Lower lobe of right lung (tissue), 2 donors: ENCODE results near the gene MRPL4. TPM values are rescaled to one million over a fixed set of nuclear protein-coding genes. Genes with fewer than 3 reads are reported as not detected.

Source experiments
- ATAC-seq, 2 donors: fragments of 200-7000 bp; cut with Tn5 transposase; one replicate each; pipeline ENCODE4 v1.9.1; 2020 to 2022; ENCODE audit warnings: mild to moderate bottlenecking in 2 of 2, moderate library complexity in 2 of 2
- DNase-seq: peaks from one replicate; pipeline ENCODE4 v3.0.0-alpha.2; 2020
- H3K27ac ChIP-seq: fragments of 200-600 bp; one replicate; pipeline ENCODE4 v1.8.0; 2022
- H3K27me3 ChIP-seq: fragments of 200-600 bp; one replicate; pipeline ENCODE4 v1.8.0; 2022; ENCODE audit warnings: low read depth
- H3K36me3 ChIP-seq: fragments of 200-600 bp; one replicate; pipeline ENCODE4 v1.8.0; 2022; ENCODE audit warnings: mild to moderate bottlenecking
- H3K4me1 ChIP-seq: fragments of 200-600 bp; one replicate; pipeline ENCODE4 v1.8.0; 2022
- H3K4me3 ChIP-seq: fragments of 200-600 bp; one replicate; pipeline ENCODE4 v1.8.0; 2022; ENCODE audit warnings: mild to moderate bottlenecking
- H3K9me3 ChIP-seq: fragments of 200-600 bp; one replicate; pipeline ENCODE4 v1.8.0; 2022
- intact Hi-C: fragments of 100-400 bp; cut with DNase I; formaldehyde crosslinking; loops from one replicate; pipeline ENCODE4 v1.11.0; 2022
- total RNA-seq: library from RNA; stranded (reverse); fragmentation: NEBNext Ultra II Directional; extraction: Animal tissue kit (Norgen Biotek cat#: 25700); gene quantifications from one replicate; pipeline ENCODE4 v1.2.1, GENCODE V29; 2021
- TF ChIP-seq, protein P1 (sequence below): fragments of 200-600 bp; IDR thresholded peaks from one replicate; pipeline ENCODE4 v1.8.0; 2022; ENCODE audit warnings: antibody characterized with exemption, mild to moderate bottlenecking
- donor health status: DM: no; HTN: yes; CAD: no; lungs with severe emphysema.

Gene MRPL4
- total RNA-seq, 1 donor from 2014 or later, result 40.3 TPM

DNA sequence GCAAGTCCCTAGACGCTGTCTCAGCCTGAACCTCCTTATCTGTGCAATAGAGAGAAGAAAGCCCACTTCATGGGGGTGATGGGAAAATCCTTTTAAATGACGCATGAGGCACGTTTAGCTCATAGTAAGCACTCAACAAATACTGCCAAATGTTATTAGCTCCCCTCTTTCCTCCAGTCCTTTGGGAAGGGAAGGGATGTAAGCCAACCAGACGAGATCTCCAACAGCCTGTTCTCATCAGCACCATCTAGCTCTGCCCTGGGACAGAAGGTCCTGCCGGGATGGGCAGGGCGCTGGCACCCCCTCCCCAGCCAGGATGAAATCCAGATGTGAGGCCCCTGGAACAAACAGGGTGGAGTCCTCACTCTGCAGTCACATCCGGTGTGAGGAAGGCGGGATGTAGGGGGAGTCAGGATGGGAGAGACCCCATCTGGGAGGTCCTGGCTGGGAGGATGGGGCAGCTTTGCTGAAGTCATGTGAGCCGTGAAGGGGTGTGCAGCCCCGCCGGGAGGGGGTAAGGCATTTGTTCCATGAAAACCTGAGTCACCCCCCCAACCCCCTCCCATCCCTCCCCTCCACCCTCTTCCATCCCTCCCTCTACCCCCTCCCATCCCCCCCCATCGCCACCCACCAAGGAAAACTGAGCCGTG lies 25.5 kb upstream of the MRPL4 start:
- H3K4me3 ChIP-seq, result peak overlapping the region; percentile 20
- intact Hi-C loops, result no loop called here

DNA sequence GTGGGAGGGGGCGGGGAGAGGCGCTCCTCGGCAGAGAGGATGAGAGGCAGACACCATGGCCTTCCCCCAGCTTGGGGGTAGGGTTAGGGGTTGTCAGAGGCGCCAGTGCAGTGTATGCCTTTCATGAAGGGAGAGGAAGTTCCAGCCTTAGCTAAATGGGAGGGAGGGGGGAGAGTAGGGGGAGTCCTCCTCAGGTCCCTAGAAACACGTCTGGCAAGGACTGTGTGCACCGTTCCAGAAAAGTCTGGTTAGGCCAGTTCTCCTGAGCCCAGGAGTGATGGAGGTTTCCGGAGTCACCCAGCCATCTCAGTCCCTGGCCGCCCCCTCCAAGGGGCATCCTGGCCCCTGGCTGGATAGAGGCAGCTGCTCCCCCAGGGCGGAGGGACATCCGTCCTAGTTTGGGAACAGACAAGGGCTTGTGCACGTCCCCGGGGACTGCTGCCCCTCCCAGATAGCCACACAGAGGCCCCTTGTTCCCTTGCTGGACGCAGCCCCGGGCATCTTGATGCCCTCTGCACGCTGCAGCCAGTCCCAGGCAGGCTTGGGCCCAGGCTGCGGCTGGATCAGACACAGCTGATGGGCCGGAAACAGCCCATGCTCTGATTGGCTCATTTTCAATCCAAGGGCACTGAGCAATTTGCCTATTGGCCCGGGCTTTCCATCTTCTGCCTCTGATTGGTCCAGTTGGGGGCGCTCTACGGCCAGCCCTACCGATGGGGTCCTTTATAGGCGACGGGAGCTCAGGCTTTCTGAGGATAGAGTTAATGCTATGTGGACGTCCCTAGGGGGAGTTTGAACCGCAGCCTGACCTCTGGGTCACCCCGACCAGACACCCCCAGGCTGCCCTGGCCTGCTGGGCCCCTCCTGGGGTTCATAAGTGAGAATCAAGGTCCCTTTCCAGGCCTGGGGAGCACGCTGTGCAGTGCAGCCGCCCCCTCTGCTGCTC lies 24.7 kb upstream of the MRPL4 start:
- peak overlapping the region; percentile 20 for H3K4me3 ChIP-seq
- intact Hi-C loops, result no loop called here
- TF ChIP-seq, protein P1, sequence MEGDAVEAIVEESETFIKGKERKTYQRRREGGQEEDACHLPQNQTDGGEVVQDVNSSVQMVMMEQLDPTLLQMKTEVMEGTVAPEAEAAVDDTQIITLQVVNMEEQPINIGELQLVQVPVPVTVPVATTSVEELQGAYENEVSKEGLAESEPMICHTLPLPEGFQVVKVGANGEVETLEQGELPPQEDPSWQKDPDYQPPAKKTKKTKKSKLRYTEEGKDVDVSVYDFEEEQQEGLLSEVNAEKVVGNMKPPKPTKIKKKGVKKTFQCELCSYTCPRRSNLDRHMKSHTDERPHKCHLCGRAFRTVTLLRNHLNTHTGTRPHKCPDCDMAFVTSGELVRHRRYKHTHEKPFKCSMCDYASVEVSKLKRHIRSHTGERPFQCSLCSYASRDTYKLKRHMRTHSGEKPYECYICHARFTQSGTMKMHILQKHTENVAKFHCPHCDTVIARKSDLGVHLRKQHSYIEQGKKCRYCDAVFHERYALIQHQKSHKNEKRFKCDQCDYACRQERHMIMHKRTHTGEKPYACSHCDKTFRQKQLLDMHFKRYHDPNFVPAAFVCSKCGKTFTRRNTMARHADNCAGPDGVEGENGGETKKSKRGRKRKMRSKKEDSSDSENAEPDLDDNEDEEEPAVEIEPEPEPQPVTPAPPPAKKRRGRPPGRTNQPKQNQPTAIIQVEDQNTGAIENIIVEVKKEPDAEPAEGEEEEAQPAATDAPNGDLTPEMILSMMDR, result peak; percentile 13
- H3K27ac ChIP-seq, result peak overlapping the region; percentile 76
- H3K27me3 ChIP-seq, result no peaks in the 10 kb centered on the region
- no peaks in the 10 kb centered on the region for H3K9me3 ChIP-seq
- ATAC-seq (no peak), DNase-seq (no peak)
- peaks cover 14% of the 10 kb centered on the region for H3K36me3 ChIP-seq
- H3K4me1 ChIP-seq, result peaks cover 30% of the 10 kb centered on the region

More for the DNA sequence above, 25.5 kb upstream of the MRPL4 start:
- H3K9me3 ChIP-seq, result no peaks in the 10 kb centered on the region
- H3K36me3 ChIP-seq, result peaks cover 14% of the 10 kb centered on the region
- no peaks in the 10 kb centered on the region for H3K27me3 ChIP-seq
- ATAC-seq (peak; percentile 11 to 56), DNase-seq (peak; percentile 62)
- TF ChIP-seq, protein P1, result no peak
- H3K27ac ChIP-seq, result peak overlapping the region; percentile 77
- H3K4me1 ChIP-seq, result peaks cover 30% of the 10 kb centered on the region

DNA sequence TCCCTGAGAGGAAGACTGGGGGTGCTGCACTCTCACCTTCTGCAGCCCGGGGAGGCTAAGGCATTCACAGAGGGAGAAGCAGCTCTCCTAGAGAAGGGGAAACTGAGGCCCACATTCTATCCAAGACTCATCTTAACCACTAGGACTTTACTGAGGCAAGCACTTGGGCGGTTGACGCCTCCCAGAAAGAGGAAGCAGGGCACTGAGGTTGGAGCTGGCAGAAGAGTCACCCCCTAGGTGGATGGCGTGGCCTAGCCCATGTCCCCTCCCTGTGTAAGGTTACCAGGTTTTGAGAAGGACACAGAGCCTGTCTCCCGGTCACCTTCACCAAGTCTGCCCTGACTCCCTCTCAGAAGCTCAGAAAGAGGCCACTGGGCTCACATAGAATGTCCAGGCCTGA lies 23.6 kb upstream of the MRPL4 start:
- no peaks in the 10 kb centered on the region for H3K9me3 ChIP-seq
- H3K4me1 ChIP-seq, result peaks cover 30% of the 10 kb centered on the region
- ATAC-seq (no peak), DNase-seq (no peak)
- peak overlapping the region; percentile 18 for H3K27ac ChIP-seq
- peaks cover 13% of the 10 kb centered on the region for H3K36me3 ChIP-seq
- intact Hi-C loops, result no loop called here
- no peak overlapping the region for H3K4me3 ChIP-seq
- TF ChIP-seq, protein P1, result no peak
- H3K27me3 ChIP-seq, result no peaks in the 10 kb centered on the region

DNA sequence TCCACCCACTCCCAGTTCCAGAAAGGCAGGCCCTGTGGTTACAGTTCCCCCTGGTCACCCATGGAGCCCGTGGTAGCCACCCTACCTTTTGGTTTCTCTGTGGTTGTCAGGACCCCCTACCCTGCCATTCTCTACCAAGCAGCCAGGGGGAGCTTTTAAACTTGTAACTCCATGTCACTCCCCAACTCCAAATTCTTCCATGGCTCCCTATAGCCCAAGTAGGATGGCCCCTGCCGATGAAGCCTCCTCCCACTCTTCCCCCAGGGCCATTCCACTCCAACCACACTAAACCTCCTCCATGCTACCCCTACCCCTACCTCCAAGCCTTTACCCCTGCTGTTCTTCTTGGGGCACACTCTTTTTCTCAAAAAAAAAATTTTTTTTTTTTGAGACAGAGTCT lies 23.1 kb upstream of the MRPL4 start:
- H3K4me1 ChIP-seq, result peaks cover 30% of the 10 kb centered on the region
- H3K4me3 ChIP-seq, result peak overlapping the region; percentile 97
- DNase-seq, result no peak
- TF ChIP-seq, protein P1, result peak; percentile 59
- intact Hi-C loops, result no loop called here
- no peaks in the 10 kb centered on the region for H3K9me3 ChIP-seq
- no peak for ATAC-seq
- H3K27me3 ChIP-seq, result no peaks in the 10 kb centered on the region
- H3K36me3 ChIP-seq, result peaks cover 7% of the 10 kb centered on the region
- H3K27ac ChIP-seq, result peak overlapping the region; percentile 18

DNA sequence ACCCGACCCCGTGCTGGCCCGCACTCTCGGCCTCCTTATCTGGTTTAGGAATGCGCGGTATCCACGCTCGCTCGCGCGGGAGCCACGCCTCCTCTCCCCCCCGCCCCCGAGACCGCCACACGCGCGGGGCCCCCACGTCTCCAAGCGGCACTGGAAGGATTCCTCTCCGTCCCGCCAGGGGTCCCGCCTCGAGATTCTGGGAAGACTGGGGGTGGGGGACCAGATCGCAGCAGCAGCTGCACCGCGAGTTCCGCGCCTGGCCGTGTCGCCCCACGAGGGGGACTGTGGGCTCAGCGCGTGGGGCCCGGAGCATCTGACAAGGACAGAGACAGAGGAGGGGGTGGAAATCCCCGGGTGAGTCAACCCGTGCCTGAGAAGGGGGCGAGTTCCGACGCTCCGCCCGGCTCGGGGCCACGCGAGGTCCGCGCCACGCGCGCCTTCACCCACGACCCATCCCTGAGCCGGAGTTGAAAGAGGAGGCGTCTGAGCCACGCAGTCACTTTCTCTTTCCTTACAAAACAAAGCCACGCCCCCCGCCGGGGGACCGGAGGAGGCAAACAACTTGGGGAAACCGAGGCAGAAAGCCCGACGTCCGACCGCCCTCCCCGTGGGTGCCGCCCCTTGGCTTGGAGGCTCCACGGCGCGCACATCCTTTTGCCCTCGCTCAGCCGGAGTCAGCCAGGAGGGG lies 21.7 kb upstream of the MRPL4 start:
- H3K27me3 ChIP-seq, result no peaks in the 10 kb centered on the region
- DNase-seq (peak; percentile 61), ATAC-seq (peak; percentile 39 to 44)
- TF ChIP-seq, protein P1, result no peak
- peaks cover 32% of the 10 kb centered on the region for H3K4me1 ChIP-seq
- H3K9me3 ChIP-seq, result no peaks in the 10 kb centered on the region
- H3K36me3 ChIP-seq, result no peaks in the 10 kb centered on the region
- H3K27ac ChIP-seq, result peak overlapping the region; percentile 95
- H3K4me3 ChIP-seq, result peak overlapping the region; percentile 97
- intact Hi-C loops, result no loop called here
